Lower leg skin (tissue), 4 donors: ENCODE results near the gene ARHGAP23. TPM values are rescaled to one million over a fixed set of nuclear protein-coding genes. Genes with fewer than 3 reads are reported as not detected.
"Not testable (repeated sequence)": the region's sequence is repeated elsewhere in the genome, so short reads cannot be mapped to it uniquely, and the experiment has no call there.

Experiments used
- DNase-seq, 2 donors: peaks; one replicate each; pipeline ENCODE4 v3.0.0-alpha.2; 2019; ENCODE audit warnings: low spot score in 2 of 2
- H3K4me3 ChIP-seq: fragments of 200-600 bp; sonication (generic); 2 replicates; pipeline ENCODE4 v1.5.1; 2017; ENCODE audit warnings: mild to moderate bottlenecking, low read depth; ENCODE audit not compliant: poor library complexity, severe bottlenecking
- CTCF ChIP-seq, 3 donors: fragments of 450-650 bp; IDR thresholded peaks; one replicate each; pipeline ENCODE4 v1.5.1; 2016; ENCODE audit warnings: antibody characterized with exemption in 3 of 3, mild to moderate bottlenecking in 3 of 3, moderate library complexity in 2 of 3
- POLR2A ChIP-seq, 2 donors: fragments of 450-650 bp; IDR thresholded peaks; one replicate each; pipeline ENCODE4 v1.6.1; 2016 to 2017; ENCODE audit warnings: antibody characterized with exemption in 2 of 2, mild to moderate bottlenecking in 1 of 2, moderate library complexity in 1 of 2
- WGBS, 2 donors: methylation state at CpG; one replicate each; pipeline ENCODE4 v1.1.5; 2018; 5-methylcytosine and 5-hydroxymethylcytosine counted together
- intact Hi-C: fragments of 100-400 bp; cut with DNase I; formaldehyde crosslinking; loops from one replicate; pipeline ENCODE4 v1.15.0; 2023; ENCODE audit warnings: low total_unique reads
- total RNA-seq, 4 donors: library from RNA; depleted of rRNA; stranded (reverse); fragments of >200 nt; gene quantifications; one replicate each; pipeline ENCODE4 v1.1.0, GENCODE V29; 2016

The ARHGAP23 gene
- total RNA-seq, 4 donors from 2014 or later, result 127 to 201 (median 149) TPM

- H3K4me3 ChIP-seq, result no peak overlapping the region
- TF ChIP-seq CTCF (IDR thresholded peaks at IDR 0.05) (no peak), POLR2A (IDR thresholded peaks at IDR 0.05) (no peak)
- DNase-seq, result no peak
- 84 to 89% methylated on average over 7 to 14 of the region's 14 CpGs for WGBS, 2 donors
- intact Hi-C loops, result loop anchor here (10.0 kb wide), 1 partner anchor 86 kb away; no protein-coding TSS in a partner anchor
These were observed 70.1 kb downstream of the ARHGAP23 start for GRCh38 chr17:38498353-38498752.

- WGBS, 2 donors, result 85 to 93% methylated on average over 10 of the region's 10 CpGs
- DNase-seq, H3K4me3 ChIP-seq: not testable (repeated sequence)
- intact Hi-C loops, result loop anchor here (10.0 kb wide), 1 partner anchor 86 kb away; no protein-coding TSS in a partner anchor
These were observed 71.0 kb downstream of the ARHGAP23 start for GRCh38 chr17:38499230-38499629.

GRCh38 chr17:38501718-38502117, 73.5 kb downstream of the ARHGAP23 start:
- intact Hi-C loops, H3K4me3 ChIP-seq, DNase-seq: not testable (repeated sequence)
- 96 to 100% methylated on average over 2 of the region's 2 CpGs for WGBS, 2 donors

- DNase-seq, intact Hi-C loops, H3K4me3 ChIP-seq: not testable (repeated sequence)
- 87 to 93% methylated on average over 11 to 15 of the region's 15 CpGs for WGBS, 2 donors
These were observed 75.1 kb downstream of the ARHGAP23 start for GRCh38 chr17:38503286-38503913.

- DNase-seq, result no peak
- TF ChIP-seq POLR2A (IDR thresholded peaks at IDR 0.05), result no peak
- no peak for TF ChIP-seq CTCF (IDR thresholded peaks at IDR 0.05)
- WGBS, 2 donors, result 91 to 94% methylated on average over 13 to 14 of the region's 14 CpGs
- intact Hi-C loops, result no loop called here
- H3K4me3 ChIP-seq, result no peak overlapping the region
These were observed 76.0 kb downstream of the ARHGAP23 start for GRCh38 chr17:38504216-38504615.

- intact Hi-C loops, result no loop called here
- DNase-seq, result no peak
- WGBS, 2 donors, result 68 to 80% methylated on average over 3 of the region's 3 CpGs
- no peak overlapping the region for H3K4me3 ChIP-seq
- TF ChIP-seq CTCF (IDR thresholded peaks at IDR 0.05) (no peak), POLR2A (IDR thresholded peaks at IDR 0.05) (no peak)
These were observed 79.2 kb downstream of the ARHGAP23 start for GRCh38 chr17:38507436-38507835.

GRCh38 chr17:38507921-38508569, 79.8 kb downstream of the ARHGAP23 start:
- DNase-seq, result no peak
- intact Hi-C loops, result no loop called here
- TF ChIP-seq POLR2A (IDR thresholded peaks at IDR 0.05) (no peak), CTCF (IDR thresholded peaks at IDR 0.05) (no peak)
- H3K4me3 ChIP-seq, result no peak overlapping the region
- WGBS, 2 donors, result 84 to 86% methylated on average over 3 of the region's 3 CpGs
